Peyer's patch (tissue), 4 donors: ENCODE results near the gene CFAP54.

ENCODE experiments used
- CTCF ChIP-seq, 6 experiments: fragments of 450-650 bp in 4 of 6; fragments of 200-600 bp in 2 of 6; sonication (generic) in 1 of 6; IDR thresholded peaks; one replicate each; pipeline ENCODE4 v1.5.1; 2017 to 2019; ENCODE audit warnings: antibody characterized with exemption in 6 of 6, mild to moderate bottlenecking in 3 of 6, moderate library complexity in 1 of 6
- POLR2A ChIP-seq, 2 donors: fragments of 450-650 bp; IDR thresholded peaks; one replicate each; pipeline ENCODE4 v1.5.1; 2017; ENCODE audit warnings: antibody characterized with exemption in 2 of 2, mild to moderate bottlenecking in 2 of 2, moderate library complexity in 2 of 2

GRCh38 chr12:96487634-96488033 lies 1.7 kb upstream of the CFAP54 start:
- TF ChIP-seq CTCF (IDR thresholded peaks at IDR 0.05) (no peak), POLR2A (IDR thresholded peaks at IDR 0.05) (no peak)
